ENCODE measurements around the gene ALDH1L1.

ALDH1L1 gene

DNA sequence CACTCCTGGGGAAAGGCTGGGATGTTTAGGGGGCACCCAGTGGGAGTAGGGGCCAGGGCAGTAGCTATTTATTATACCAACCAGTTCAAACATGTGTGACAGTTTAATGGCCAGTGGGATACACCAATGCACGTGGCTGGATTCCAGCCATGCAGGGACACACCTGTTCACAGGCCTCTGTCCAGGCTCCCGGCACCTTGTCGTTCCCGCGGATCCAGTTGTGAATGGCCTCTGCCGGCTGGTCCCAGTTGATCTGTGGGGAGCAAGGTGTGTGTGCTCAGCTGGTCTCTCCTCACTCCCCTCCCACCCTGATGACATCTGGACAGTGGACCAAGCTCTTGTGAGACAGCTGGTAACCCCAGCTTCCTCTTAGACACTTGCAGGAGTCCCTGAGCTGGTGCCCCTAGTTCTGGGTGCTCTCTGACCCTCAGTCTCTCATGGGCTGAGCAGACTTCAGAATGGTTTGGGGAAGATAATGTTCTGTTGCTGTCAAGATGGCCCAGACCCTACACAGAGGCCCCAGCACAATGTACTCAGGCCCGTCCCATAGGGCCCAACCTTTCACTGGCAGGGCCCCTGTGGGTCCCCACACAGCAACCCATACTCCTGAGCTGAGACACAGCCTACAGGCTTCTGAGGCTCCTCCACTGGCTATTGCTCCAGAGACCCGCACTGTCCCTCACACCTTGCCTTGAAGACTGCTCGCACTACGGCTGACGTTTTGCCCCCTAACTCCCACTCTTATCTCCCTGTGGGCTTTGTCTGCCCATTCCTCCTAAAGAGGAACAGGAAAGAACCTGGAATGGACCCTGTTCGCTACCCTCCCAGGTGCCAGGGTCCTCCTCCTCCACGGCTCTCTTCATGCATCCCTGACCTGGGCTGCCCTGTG, 25.8 kb downstream of the ALDH1L1 start:
- no peak for DNase-seq (ENCODE audit: low spot score)

DNA sequence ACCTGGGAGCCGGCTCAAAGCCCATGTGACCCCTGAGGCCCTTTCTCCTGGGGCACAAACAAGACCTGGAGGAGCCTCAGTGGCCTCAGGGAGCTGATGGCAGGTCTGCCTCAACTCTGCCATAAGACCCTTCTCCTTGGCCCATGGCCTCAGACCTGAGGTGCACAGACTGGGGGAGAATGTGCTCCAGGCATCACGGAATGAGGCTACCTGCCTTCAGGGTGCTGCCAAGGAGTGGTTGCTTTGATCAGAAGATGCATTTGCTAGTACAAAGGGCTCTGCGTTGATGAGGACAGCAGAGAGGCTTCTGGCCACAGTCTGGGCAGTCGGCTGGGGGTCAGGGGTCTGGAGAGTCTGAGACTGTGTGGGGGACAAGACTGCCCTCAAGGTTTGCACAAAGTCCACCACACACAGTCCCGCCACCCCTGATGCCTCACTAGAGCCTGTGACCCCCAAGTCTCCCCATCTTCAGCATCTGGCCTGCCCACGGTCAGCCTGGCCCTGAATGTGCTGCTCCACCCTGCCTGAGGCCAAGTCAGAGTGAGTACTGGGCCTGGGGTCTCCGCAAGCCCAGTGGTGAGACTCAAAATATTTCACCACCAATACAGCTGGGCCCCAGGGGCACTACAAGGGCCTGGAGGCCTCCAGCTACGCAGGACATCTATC, 26.6 kb downstream of the ALDH1L1 start:
- no peak for DNase-seq (ENCODE audit: low spot score)

DNA sequence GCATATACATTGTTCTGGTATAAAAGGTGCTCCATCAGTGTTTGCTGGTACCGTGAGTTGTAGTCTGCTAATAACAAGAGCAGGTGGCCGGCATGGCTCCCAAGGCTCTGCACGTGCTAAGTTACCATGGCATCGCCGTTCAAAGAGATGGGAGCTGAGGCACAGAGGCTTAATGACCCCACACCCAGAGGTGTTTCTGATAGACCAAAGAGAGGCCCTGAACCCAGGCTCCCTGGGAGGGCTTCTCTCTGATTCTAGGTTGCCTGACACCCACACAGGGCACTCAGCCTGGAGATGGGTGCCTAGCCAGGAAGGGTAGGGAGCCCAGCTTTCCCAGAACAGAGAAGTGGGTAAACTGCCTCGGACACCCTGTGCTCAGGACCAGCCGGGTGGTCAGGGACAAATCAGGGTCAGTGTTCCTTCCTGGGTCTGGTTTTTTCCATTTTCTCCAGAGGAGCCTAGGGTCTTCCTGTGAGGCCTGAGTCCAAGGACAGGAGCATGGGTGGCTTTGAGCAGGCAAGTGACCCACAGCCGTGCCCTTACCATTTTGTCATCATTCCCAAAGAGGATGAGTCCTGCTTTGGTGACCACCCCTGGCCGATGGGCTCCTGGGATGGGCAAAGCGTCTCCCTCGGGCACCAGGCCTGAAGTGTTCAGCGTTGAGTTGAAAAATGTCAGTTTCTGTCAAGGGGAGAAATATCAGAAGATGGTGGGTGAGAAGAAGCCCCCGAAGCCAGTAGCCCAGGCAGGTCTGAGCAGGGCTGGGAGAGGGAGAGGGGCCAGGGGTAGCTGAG, 27.3 kb downstream of the ALDH1L1 start:
- no peak for DNase-seq (ENCODE audit: low spot score)

DNA sequence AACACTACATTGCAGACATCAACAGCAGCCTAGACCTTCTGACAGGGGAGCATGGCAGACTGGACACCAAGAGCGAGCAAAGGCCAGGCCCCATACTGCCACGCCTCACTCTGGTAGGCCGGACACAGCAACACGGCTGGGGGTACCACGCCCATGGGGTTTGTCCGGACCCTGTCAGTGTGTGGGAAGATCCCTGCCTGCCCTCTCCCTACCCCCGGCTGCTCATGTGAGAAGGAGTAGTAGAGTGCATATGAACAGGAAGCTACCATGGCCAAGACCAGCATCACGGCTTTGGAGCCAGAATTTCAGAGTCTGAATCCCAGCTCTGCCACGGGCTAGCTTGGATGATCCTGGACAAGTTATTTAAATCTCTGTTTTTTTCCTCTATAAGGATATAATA, 27.9 kb downstream of the ALDH1L1 start:
- DNase-seq (ENCODE audit: low spot score), result peak; percentile 13

DNA sequence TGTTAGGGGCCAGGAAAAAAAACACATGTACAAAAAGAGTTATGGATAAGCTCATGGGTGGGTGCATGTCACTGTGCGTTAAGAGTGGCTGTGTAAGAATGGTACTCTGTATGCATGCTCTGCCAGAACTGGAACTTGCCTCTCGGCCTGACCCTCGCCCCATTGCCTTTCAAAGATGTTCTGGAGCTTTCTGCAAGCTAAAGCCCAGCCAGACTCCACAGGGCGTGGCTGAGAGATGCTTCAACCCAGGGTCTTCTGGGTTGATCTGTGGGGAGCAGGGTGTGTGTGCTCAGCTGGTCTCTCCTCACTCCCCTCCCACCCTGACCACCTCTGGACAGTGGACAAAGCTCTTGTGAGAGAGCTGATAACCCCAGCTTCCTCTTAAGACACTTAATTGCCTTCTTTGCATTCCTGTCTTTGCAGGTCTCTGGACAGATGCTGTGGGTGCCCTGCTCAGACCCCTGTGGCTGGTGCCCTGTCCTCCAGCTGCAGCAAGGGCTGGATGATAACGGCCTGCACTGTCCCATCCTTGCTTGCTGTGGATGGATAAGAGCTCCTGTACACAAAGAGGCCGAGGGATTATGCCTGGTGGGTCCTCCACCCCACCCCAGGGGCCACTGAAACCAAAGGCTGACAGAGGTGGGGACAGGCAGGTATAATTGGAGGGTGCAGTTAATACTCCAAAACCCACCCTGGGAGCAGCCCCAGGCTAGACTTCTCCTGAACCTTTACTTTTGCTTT, 28.7 kb downstream of the ALDH1L1 start:
- no peak for DNase-seq (ENCODE audit: low spot score)

DNA sequence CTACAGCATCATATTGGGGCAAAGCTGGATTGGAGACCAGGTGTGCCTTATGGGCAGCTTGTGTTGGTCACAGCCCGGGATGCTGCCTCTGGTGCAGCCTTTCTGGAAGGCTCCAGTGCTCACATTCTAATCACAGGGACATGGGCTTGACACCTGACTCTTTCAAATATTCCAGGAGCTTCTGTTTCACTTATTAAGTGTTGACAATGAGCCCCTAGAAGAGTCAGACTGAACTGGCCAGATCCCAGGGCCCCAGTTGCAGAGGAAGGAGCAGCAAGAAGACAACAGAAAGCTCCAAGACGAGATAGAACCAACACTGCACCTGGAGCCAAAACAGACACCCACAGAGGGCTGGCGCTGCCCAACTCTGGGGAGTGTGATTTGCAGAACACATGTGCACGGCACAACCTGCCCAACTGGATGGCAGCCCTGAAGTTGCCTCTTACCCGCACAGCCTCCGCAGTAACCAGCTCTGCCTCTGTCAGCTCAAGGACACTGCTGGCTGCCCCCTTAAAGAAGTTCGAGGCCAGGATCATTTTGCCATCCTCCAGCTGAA, 30.3 kb downstream of the ALDH1L1 start:
- DNase-seq (ENCODE audit: low spot score), result peak; percentile 6

DNA sequence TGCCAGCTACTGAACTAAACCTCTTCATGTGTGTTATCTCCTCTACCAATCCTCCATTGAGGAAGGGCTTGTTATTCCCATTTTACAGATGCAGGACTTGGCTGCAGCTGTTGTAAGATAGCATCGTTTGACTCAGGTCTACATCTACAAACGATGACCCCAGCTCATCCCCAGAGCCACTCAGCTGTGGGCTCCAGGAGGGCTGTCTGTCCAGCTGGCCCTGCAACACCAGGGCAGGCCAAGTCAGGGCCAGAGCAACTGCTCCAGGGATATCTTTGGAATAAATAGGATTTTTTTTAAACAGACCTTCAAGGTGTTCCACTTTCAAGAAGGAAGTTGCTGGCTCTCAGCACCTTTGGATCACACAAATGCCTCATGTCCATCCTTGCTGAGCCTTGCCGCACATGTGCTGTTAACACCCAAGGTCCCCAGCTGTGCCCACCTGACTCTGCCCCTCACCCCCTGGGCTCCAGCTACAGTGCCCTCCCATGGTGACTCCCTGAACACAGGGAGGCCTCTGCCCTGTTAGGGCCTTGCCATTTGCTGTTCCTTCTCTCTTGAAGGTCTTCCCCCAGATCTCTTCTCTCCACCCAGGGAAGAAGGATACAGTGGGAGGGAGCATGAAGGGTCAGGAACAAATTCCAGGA, 31.0 kb downstream of the ALDH1L1 start:
- DNase-seq (ENCODE audit: low spot score), result no peak

DNA sequence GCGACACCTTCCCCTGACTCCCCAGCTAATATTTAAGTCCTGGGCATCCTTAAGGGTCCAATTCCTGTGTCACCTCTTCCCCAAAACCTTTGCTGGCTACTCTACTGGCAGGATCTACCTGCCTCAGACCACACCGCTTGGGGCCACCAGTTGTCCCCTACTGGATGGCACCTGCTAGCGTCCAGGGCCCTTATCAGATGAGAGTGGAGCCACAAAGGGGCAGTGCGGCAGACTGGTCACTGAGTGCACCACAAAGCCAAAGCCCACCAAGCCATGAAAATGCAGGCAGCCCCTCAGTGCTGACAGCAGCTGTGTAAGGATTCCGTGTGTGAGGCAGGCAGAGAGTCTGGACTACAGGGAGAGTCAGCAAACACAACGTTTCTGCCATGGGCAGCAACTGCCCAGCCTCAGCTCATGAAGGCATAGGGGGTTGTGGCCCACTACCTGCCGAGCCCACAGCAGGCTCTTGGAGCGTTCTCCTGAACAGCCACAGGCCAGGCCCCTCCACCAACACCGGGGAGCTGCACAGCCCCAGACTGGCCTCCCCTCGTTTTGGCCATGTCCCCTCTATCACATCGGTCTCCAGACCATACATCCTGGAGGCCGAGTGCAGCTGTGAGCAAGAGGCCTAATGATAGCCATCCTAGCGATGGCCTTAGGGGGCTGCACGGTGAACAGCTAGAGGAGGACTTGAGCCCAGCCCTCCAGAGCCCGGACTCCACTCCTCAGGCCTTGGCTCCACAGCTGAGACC, 32.3 kb downstream of the ALDH1L1 start:
- peak; percentile 4 for DNase-seq (ENCODE audit: low spot score)

DNA sequence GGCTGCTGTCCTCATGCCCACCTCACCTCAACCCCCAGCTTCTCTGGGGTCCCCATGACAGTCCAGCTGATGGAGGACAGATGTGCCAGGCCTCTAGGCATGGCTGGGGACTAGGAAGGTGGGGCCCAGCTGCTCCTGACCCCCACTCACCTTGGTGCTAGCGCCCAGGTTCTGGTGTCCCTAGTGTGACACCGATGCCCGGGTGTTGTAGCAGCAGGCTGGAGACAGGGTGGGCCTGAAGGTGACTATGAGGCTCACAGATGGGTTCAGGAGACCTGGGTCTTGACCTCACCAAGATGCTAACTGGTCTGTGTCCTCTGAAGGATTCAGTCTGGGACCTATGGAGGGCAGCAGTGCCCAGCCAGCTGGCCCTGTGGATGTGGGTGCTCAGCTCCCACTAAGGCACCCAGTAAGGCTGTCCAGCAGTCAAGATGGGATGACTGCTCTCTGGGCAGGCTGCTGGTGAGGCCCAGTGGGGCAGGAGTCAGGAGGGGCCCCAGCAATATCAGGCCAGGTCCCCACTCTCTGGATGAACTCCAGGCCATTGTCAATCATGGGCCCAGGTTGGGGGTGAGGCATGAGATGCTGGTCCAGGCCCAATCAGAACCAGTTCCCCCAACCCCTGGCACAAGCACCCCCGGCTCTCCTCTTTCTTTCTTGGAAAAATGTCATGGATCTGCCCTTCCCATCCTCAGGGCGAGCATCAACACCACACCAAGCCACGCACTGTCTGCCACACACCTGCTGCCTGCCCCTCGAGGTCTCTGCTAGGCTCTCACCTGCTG, 33.0 kb downstream of the ALDH1L1 start:
- DNase-seq (ENCODE audit: low spot score), result peak; percentile 8

DNA sequence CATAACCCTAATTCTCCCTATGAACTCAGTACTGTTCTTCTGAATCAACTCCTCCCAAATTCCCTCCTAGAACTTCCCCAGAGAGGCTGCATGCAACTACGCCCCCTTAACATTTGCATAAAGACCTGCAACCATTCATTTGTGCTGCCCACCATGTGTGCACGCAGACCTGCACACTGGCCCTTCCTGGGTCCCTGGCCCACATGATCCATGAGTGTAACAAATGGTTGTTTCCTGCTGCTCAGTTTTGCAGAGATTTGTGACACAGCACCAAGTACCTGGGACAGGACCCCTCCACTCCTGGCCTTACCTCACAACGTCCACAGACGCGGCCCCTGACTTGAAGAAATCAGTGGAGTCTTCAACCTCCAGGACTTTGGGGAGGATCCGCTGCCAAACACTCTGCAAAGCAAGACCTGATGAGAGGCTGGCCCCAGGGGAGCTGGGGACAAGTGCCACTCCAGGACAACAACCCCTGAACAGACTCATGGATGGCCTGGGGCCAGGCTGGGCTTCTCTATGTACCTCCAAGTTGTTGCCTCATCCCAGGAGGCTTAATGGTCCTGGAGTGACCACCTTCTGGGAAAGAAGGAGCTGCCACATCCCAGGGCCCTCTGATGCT, 33.8 kb downstream of the ALDH1L1 start:
- no peak for DNase-seq (ENCODE audit: low spot score)

DNA sequence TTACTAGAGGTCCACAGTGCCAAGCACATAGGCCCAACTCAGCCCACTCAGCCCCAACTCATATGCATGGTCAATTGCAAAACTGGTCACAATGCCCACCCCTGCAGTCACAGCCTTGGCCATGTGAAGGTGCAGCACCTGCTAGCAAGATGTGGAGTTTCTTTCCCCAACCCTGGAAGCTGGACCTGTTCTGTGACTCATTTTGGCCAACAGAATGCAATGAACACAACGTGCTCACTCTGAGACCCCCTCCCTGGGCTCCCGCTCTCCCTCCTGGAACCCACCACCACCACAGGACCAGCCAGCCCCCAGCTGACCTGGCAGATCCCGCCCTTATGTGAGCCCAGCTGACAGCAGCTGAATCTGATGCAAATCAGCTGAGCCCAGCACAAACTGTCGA, 34.4 kb downstream of the ALDH1L1 start:
- DNase-seq (ENCODE audit: low spot score), result no peak

DNA sequence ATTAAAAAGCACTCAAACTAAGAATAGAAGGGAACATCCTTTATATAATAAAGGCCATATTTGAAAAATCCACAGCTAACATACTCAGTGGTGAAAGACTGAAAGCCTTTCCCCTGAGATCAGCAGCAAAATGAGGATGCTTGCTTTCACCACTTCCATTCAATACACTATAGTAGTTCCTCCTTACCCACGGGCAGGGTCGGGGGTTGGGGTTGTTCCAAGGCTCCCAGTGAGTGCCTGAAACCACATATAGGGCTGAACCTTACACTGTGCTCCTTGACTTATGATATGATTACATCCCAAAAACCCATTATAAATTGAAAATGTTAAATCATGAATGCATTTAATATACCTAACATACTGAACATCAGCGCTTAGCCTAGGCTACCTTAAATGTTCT, 37.7 kb downstream of the ALDH1L1 start:
- DNase-seq (ENCODE audit: low spot score), result no peak

DNA sequence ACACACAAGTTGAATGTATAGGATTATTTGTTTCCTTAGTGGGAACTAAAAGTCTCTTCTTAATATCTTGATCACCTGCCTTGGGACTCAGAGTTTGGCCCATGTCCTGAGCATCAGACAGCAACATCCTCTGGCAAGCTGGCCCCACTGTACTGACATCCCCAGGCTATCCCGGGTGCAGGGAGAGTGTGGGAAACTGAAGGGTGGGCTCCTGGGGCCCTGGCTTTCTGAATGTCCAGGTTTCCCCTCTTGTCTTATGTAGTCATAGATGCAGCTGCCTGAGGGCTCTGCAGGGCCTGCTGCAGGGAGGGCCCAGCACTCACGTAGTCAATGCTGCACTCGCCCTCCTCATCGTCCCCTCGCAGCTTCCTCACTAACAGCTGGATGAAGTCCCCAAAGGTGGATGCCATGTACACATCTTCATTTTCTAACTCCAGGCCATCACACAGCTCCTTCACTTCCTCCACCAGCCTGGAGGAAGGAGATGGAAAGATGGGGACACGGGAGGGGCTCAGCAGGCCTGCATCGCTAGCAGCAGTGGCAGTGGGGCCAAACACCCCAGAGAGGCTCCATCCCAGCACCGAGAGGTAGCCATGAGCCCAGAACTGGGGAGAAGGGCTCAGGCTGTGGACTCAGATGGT, 42.8 kb downstream of the ALDH1L1 start:
- DNase-seq (ENCODE audit: low spot score), result no peak

DNA sequence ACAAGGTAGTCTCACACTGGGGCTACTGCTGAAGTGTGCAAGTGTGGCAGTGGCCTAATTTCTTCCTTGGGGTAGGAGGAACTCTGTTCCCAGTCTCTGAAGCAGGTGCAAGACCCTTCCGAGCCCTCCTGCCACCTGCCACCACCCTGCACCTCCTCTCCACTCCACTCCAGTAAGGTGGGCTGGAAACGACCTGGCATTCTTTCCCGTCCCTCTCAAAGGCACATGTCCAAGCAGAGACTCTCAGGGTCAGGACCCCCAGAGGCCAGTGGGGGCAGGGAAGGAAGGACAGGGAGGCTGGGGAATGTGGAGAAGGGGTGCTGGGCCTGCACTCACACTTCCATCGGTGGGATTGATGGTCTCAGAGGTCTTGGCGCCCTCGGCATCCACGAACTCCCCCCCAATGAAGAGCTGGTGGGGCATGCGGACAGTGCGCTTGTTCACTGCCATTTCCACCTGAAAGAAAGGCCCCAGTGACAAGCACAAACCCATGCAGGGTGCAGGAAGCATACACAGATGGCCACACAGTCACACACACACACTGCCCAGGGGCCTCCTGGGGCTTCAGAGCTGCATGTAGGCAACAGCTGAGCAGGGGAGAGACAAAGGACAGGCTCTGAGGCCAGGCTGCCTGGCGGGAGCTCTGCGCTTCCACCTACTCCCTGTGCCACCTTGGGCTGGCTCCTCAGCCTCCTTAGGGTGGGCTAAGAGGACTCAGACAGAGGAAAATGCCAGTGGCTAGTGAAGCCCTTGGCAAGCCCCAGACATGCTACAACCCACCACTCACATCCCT, 43.8 kb downstream of the ALDH1L1 start:
- DNase-seq (ENCODE audit: low spot score), result no peak

DNA sequence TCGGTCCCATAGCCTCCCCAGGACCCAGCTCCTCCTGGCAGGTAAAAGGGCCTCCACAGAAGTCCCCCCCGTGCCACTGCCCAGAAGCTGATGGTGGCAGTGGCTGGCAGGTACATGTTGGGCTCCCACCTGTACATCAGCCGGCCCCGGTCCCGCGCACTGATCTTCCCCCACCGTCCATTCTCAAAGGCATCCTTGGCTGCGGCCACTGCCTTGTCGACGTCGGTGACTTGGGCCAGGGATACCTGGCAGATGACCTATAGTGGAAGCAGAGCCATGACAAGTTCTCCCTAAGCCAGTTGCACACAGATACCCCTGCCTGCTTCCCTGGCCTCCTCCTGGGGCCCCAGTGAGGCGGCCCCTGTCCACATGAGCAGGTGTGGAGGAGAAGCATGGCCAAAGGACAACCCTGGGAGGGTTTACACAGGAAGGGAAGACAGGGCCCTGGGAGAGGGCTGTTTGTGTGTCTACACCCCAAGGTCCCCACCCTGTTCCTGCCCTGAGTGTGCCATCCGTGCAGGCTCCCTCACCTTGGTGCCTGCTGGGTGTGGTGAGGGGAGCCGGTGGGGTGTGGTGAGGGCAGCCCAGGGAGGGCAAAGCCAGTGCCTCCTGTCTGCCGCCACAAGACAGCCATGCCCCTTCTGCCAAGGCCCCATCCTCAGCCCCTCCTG, 44.8 kb downstream of the ALDH1L1 start:
- no peak for DNase-seq (ENCODE audit: low spot score)

DNA sequence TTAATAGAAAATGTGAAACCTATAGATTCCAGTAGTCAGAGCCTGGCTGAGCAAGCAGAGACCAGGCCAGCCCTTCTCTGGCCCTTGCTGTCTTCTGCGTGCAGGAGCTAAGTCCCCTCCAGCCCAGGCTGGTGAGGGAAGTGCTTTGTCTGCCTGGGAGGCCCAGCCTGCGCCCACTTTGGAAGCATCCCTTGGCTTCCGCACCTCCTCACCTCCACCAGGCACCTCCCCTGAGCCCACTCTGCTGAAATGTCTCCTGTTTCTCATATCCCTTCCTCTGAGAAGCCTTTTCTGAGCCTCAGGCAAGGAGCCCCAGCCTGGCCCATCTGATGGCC, 45.3 kb downstream of the ALDH1L1 start:
- no peak for DNase-seq (ENCODE audit: low spot score)

DNA sequence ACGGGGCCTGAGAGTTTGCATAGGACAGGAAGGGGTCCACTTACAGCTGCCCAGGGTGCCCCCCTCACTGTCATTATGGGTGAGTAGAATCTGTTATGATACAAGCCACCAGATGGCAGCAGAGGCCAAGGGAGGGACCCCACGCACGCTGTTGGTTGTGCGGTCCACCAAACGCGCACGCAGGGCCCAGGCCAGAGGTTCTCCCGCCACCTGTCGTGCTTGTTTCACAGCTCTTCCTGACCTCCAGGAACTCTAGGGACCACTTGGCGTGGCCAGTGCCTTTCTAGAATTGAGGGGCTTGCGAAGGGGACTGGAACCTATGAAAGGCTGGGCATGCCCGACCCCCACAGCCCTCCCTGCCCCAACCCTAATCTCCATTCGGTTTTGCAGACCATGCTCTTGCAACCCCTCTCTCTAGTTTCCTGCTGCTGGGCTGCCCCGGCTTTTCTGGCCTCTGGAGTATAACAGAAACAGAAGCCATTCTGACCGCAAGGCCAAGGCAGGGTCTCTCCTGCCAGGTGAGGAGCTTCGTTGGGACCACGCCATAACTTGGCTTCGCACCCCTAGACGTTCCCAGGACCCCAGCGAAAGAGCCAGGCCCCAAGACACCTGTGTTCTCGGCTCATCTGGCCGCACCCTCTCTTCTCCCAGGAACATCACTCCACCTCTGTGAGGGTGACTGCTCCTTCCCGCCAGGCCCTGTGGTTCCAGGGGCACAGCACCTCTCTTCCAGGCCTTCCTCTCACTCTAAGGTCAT, 46.0 kb downstream of the ALDH1L1 start:
- peak; percentile 73 for DNase-seq (ENCODE audit: low spot score)
